Duodenal mucosa (tissue), 2 donors: ENCODE results near the gene LRRC8B.

Experiments
- H3K27ac ChIP-seq: one replicate; pipeline ENCODE4 v1.7.0; 2013; ENCODE audit warnings: low read depth, low read length
- H3K27me3 ChIP-seq, 2 donors: one replicate each; pipeline ENCODE4 v1.7.0; 2013; ENCODE audit warnings: low read length in 2 of 2, control low read depth in 1 of 2; ENCODE audit not compliant: insufficient read depth in 2 of 2, control insufficient read depth in 1 of 2
- H3K36me3 ChIP-seq, 2 donors: one replicate each; pipeline ENCODE4 v1.7.0; 2013; ENCODE audit warnings: low read length in 2 of 2, control low read depth in 1 of 2; ENCODE audit not compliant: insufficient read depth in 2 of 2, control insufficient read depth in 1 of 2
- H3K4me1 ChIP-seq, 2 donors: one replicate each; pipeline ENCODE4 v1.7.0; 2013; ENCODE audit warnings: low read length in 2 of 2, control low read depth in 1 of 2; ENCODE audit not compliant: insufficient read depth in 2 of 2, control insufficient read depth in 1 of 2
- H3K4me3 ChIP-seq, 2 donors: one replicate each; pipeline ENCODE4 v1.7.0; 2013; ENCODE audit warnings: low read length in 2 of 2, low read depth in 1 of 2
- H3K9ac ChIP-seq, 2 donors: one replicate each; pipeline ENCODE4 v1.7.0; 2013; ENCODE audit warnings: low read length in 2 of 2, low read depth in 1 of 2
- H3K9me3 ChIP-seq, 2 donors: one replicate each; pipeline ENCODE4 v1.7.0; 2013; ENCODE audit warnings: low read length in 2 of 2, control low read depth in 1 of 2; ENCODE audit not compliant: control insufficient read depth in 1 of 2

Gene LRRC8B

DNA sequence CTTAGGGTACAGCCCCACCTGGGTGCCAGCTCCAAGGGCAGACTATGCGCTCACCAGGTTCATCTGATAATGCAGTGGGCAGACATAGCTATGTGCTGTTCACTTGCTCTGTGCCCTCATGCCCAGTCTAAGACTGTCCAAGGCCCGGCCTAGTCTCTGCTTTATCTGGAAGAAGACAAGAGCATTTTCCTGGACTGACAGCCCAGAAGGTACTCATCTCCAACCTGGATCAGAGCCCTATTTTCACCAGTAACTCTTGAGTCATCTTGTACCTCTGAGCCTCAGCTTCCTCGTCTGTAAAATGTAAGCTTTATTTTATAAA, 79.7 kb downstream of the LRRC8B start:
- H3K9ac ChIP-seq: no peak overlapping the region
- no peaks in the 10 kb centered on the region for H3K9me3 ChIP-seq
- no peaks in the 10 kb centered on the region for H3K36me3 ChIP-seq
- no peaks in the 10 kb centered on the region for H3K4me1 ChIP-seq
- no peak overlapping the region for H3K27ac ChIP-seq
- no peaks in the 10 kb centered on the region for H3K27me3 ChIP-seq
- no peak overlapping the region for H3K4me3 ChIP-seq

DNA sequence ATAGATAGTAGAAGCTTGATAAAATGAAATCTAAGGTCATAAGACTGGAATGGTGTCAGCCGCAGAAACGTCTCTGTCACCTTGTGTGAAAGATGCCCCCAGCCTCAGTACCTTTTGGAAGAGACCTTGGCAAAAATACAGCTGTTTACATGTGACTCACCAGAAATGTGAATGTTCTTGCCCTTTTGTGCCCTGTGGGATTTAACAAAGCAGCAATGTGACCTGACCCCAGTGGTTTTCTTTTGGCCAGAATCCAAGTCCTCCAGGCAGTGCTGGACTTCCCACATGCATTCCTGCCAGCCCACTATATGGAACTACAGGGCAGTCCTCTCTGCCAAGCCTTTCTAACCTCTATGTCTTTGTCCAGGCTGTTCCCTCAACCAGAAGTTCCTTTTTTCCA, 81.1 kb downstream of the LRRC8B start:
- no peak overlapping the region for H3K4me3 ChIP-seq
- H3K4me1 ChIP-seq: no peaks in the 10 kb centered on the region
- H3K36me3 ChIP-seq: no peaks in the 10 kb centered on the region
- H3K9ac ChIP-seq: no peak overlapping the region
- no peaks in the 10 kb centered on the region for H3K27me3 ChIP-seq
- no peaks in the 10 kb centered on the region for H3K9me3 ChIP-seq
- no peak overlapping the region for H3K27ac ChIP-seq

DNA sequence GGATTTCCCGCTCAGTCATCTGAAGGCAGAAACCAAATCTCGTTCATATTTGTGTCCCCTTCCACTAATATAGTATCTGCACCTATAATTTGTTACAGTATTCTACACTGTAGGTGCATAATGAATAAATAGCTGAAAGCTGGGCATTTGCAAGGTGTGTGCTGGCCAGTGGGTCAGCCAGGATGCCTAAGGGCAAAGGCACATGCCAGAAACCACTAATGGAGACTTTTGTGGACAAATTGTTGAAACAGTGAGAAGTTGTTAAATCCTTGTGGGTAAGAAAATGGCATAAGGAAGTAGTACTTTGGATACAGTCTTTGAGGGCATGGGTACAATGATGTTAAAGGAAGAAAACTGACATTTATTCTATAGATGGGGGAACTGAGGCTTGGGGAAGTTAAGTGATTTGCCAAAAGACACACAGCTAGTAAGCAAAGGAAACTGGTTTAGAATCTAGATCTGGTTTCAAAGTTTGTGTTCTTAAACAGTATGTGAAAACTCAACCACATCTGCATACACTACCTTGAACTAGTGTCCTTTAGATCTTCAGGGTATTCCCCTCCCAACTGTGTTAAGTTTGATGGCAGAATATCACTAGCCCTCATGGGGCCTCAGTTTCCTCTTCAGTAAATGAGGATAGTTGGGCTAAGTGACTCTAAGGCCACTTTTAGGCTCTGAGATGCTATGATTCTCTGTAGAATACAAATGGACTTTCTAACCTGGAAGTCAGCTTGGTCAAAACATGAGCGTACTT, 81.8 kb downstream of the LRRC8B start:
- no peaks in the 10 kb centered on the region for H3K36me3 ChIP-seq
- H3K4me3 ChIP-seq: no peak overlapping the region
- no peaks in the 10 kb centered on the region for H3K27me3 ChIP-seq
- H3K9ac ChIP-seq: no peak overlapping the region
- no peaks in the 10 kb centered on the region for H3K4me1 ChIP-seq
- H3K9me3 ChIP-seq: no peaks in the 10 kb centered on the region
- no peak overlapping the region for H3K27ac ChIP-seq

DNA sequence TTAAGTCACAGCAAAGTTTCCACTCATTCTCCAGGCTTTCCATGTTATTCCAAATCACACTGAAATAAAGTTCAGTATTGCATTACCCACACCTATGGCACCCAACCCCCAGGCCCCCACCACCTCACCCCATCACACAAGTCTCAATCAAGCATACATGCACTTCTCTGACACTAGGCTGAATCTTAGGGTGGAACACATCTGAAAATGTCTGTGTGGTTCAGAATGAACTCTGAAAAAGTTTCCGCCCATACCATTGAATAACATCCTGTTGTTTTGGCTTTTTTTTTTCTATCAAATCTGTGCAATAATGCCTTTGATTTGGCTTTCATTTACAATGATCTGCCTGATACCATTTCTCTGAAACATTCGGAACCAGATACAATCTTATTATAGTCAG, 82.5 kb downstream of the LRRC8B start:
- no peak overlapping the region for H3K27ac ChIP-seq
- H3K4me3 ChIP-seq: no peak overlapping the region
- H3K4me1 ChIP-seq: no peaks in the 10 kb centered on the region
- no peaks in the 10 kb centered on the region for H3K27me3 ChIP-seq
- H3K9ac ChIP-seq: no peak overlapping the region
- no peaks in the 10 kb centered on the region for H3K9me3 ChIP-seq
- H3K36me3 ChIP-seq: no peaks in the 10 kb centered on the region

DNA sequence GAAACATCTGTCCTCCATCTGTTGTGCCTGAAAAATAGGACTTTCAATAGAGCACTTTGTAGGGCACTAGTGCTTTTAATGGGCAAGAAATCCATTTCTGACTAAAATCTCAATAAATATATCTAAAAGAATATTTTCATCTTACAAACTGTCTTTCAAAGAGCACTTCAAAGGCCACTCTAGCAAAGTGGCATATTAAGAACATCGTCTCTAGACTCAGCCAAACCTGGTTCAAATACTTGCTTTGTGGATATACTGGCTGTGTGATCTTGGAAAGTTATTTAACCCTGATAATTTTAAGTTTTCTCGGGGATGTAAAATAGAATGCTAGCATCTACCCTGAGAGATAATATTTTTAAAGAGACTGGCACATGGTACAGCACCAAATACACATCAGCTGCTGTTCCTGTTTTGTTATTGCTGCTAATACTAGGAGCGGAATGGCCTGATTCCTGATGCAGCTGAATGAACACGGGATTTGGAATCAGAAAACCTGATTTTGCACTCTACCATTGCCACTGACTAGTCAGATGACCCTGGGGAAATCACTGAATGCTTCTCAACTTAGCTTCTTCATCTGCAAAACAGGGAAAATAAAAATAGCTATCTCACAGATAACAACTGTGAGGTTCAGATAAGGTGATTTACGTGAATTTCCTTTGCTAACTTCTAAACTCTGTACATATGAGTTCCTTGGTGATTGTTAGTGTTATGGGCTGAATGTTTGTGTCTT, 83.1 kb downstream of the LRRC8B start:
- Histone ChIP-seq H3K36me3 (no peaks in the 10 kb centered on the region), H3K27ac (no peak overlapping the region), H3K9me3 (no peaks in the 10 kb centered on the region), H3K27me3 (no peaks in the 10 kb centered on the region), H3K4me3 (no peak overlapping the region), H3K4me1 (no peaks in the 10 kb centered on the region), H3K9ac (no peak overlapping the region)

DNA sequence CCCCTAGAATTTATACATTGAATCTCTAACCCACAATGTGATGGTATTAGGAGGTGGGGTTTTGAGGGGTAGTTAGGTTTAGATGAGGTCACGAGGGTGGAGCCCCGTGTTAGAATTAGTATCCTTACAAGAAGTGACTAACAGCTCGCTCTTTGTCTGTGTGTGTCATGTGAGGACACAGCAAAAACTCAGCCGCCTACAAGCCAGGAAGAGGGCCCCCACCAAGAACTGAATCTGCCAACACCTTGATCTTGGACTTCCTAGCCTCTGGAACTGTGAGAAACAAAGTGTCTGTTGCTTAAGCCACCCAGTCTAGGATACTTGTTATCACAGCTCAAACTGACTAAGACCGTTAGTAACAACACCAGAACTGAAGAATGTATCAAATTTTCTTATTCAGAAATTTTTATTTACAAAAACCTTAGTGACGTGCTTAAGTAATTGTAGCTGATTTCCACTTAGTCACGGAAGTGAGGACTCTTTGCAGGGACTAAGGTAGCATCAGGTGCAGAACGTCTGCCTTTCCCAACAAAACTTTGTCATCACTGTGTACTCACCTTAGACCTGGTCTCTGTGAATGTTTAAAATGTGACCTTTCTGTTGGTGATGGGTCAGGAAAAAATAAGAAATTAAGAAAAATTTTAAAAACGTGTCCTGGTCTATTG, 83.8 kb downstream of the LRRC8B start:
- Histone ChIP-seq H3K27me3 (no peaks in the 10 kb centered on the region), H3K9me3 (no peaks in the 10 kb centered on the region), H3K9ac (no peak overlapping the region), H3K4me3 (no peak overlapping the region), H3K36me3 (no peaks in the 10 kb centered on the region), H3K27ac (no peak overlapping the region), H3K4me1 (no peaks in the 10 kb centered on the region)

DNA sequence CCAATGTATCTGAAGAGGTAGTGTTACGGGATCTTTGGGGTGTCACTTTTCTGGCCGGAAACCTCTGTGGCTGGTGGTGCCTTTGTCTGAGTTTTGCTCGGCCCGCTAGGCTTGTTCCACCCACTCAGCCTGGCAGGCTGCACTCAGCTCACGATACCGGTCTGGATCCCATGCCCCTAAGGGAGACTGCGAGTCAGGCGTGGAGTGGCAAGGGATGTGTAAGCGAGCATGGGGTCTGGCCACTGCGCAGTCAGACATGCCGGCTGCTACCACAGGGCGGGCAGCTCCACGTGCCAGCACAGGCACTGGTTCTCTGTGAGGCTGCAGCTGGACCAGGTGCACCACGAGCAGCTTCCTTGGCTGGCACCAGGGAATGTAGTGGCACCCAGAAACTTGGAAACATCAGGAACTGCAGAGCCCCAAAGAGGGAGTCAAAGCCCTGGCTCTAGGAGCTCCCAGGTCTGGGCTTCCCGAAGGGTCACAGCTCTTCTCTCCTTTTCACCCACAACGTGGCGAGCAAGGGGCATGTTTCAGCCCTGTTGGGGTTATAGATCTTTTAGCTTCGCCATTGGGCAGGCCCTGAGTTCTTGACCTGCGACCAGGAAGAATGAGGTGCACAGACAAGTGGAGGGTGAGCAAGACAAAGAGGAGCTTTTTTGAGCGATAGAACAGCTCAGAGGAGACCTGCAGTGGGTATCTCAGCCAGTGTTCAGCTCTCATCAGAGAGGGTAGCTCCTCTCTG, 84.5 kb downstream of the LRRC8B start:
- Histone ChIP-seq H3K4me3 (no peak overlapping the region), H3K4me1 (no peaks in the 10 kb centered on the region), H3K27me3 (no peaks in the 10 kb centered on the region), H3K9ac (no peak overlapping the region), H3K9me3 (no peaks in the 10 kb centered on the region), H3K27ac (no peak overlapping the region), H3K36me3 (no peaks in the 10 kb centered on the region)

DNA sequence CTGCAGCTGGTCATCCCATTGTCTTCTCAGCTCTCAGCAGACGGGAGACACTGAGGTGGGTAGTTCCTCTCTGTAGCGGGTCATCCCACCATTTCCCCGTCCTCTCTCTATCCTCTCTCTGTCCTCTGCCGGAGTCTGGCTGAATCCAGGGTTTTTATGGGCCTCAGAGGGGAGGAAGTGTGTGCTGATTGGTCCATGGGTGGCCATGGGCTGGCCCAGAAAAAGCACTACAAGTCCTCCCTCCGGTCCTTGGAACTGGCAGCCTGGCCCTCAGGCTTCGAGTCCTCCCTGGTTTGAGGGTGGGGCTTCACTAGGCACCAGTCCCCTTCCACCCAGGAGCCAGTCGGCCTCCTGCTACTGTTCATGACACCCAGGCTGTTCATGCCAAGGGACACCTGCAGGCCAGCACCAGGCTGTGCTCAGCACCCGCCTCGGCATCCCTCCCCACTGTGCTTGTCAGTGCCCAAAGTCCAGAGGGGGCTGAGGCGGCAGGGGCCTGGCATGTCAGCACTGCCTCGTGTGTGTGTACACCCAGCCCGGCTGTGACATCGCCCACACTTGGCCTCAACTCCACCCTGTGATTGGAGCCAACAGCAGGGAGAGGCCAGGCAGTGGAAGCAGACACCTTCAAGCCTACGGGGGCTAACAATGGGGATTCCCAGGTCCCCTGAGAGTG, 85.3 kb downstream of the LRRC8B start:
- Histone ChIP-seq H3K27me3 (no peaks in the 10 kb centered on the region), H3K9me3 (no peaks in the 10 kb centered on the region), H3K36me3 (no peaks in the 10 kb centered on the region), H3K4me3 (no peak overlapping the region), H3K4me1 (no peaks in the 10 kb centered on the region), H3K27ac (no peak overlapping the region), H3K9ac (no peak overlapping the region)

DNA sequence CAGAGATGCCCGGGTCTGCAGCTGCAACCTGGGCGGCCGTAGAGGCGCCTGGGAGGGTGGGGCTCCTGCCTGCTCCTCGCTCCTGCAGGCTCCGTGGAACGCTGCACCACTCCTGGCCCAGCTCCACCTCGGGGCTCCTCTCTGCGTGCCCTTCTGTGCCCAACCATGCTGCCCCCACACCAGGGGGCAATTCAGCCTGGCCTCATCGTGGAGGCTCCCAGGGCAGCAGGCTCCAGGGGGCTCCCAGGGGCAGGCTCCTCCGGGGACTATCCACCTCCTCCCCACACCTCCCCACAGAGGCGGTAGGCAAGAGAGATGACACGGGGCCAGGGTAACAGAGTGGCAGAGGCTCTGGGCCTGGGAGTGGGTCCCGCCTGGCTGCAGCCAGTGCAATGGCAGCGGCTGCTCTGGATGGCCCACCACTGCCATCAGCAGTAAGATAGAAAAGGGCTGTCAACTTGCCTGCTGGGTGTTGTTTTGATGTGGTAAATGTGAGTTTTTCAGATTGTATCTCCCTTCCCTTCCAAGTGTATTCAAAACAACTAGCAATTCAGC, 85.9 kb downstream of the LRRC8B start:
- Histone ChIP-seq H3K9me3 (no peaks in the 10 kb centered on the region), H3K4me1 (no peaks in the 10 kb centered on the region), H3K27me3 (no peaks in the 10 kb centered on the region), H3K27ac (no peak overlapping the region), H3K9ac (no peak overlapping the region), H3K4me3 (no peak overlapping the region), H3K36me3 (no peaks in the 10 kb centered on the region)
